NCI-H1092 treated with DMSO at 0.1 percent for 48 hours (cell line): ENCODE results near the gene U2SURP.

Experiments
- DNase-seq: peaks from one replicate; lab custom pipeline; 2025; lab: John Stamatoyannopoulos, UW

U2SURP gene

DNA sequence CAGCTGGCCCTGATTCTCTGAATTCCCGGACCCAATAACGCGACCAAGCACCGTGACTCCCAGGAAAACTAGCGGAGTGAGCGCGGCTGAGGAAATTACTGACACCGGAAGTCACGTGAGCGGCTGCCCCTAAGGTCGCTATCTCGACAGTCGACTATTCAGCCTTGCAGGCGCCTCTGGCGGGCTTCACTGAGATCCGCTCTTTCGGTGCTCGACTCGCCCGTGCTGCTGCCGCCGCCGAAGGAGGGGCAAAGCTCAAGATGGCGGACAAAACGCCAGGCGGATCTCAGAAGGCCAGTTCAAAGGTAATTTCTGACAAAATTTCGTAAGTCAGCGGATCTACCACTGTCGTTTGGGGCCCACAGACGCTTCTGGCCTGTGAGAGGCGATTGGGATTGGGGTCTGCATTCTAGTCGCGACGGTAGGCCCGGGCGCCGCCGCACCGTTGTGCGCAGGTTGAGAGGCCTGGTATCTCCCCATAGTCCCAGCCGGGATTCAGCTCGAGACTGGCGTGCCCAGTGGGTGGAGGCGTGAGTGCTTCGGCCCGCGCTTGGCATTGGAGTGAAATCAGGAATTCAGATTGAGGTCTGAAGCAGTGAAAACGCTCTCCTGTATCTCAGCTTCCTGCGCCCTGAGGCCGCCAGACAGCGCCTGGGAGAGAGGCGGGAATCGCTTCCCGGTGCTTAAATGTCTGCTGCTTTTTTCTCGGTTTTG is at the start of gene U2SURP:
TSS of gene U2SURP (plus strand) at position 202 of the 714 bp plus-strand sequence. CDS start at position 261, 59 bp downstream.
- peak; percentile 97 for DNase-seq

DNA sequence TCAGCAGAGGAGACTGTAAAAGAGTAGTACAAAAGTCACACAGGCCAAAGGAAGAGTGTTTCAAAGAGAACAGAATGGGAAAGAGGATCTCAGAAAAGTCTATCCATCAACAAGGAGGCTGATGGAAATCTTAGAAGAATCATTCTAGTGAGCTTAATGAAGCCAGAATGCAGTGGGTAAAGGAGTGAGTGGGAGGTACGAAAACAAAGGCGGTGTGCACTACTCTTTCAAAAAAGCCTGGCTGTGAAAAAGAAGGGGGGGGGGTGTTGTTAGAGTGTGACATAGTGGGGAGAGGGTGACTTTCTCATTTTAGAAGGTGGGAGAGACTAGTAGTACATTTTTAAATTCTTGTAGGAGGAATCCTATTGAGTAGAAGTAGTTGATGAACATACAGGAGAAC is 49.6 kb upstream of the U2SURP start:
- no peak for DNase-seq

DNA sequence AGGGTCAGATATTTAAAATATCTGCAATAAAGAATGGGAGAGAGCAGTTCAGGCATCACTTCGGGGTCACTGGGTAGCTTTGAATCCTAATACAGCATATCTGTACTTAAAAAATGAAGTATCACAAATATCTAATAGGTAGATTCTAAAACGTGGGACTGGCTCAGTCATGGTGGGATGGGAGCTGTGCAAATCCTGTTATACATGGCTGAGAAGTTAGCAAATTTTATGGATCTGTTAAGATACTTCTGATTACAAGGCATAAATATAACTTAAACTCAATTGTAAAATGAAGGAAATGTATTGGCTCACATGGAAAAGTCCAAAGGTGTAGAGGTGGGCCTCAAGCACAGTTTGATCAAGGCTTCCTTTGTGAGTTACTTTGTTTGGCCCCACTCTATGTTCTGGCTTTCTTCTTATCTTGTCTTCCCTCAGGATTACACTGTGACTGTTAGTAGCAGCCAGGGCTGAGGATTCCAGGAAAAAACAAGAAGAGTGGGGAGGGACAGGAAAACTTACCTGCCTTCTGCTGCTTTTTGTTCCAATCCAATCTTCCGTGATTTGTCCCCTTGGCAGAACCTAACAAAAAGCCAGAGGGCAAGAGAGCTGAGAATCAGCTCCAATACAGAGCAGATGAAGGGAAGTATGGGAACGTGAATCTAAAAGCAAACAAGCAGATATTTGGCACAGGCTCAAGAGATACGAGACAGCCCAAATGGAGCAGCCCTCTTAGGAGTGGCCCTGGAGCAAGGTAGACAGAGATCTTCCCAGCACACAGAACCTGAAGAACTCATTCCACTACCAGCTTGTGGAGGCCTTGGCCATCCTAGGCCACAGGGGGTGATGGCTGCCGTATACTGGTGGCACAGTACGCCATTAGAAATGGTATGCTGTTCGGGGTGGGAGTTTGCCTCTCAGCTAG is 48.8 kb upstream of the U2SURP start:
- no peak for DNase-seq

DNA sequence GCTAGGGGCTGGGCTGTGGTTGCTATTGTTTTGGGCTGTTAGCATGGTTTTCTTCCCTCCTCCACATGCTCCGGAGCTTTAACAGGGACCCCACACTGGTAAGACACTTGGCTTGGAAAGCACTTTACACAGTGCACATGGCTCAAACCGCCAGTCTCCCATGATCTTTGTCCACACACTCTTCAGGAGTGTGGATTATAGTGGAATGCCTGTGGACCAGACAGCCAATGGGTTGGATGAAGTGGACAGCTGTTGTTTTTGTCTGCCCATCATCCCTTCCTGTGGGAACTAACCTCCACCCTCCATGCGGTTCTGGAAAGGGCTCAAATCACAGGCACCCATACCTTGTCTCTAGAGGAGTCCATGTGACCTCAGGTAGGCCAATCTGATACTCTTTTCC is 47.9 kb upstream of the U2SURP start:
- DNase-seq = no peak

DNA sequence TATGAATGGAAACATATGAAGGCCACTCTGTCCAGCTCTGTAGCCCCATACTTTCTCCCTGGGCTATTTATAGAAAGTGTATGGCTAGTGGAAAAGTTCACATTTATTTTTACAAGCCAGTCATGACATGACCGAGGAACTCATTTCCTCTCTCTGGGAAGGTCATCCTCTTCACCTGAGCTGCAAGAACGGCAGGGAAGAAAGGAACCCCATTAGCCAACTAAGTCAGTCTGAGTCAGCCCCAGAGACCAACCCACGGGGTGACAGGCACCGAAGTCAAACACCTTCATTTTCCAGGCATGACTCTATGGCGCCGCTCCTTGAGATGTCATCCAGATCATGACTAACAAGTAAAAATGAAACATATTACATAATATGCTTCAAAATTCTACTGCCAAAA is 42.7 kb upstream of the U2SURP start:
- DNase-seq = no peak

DNA sequence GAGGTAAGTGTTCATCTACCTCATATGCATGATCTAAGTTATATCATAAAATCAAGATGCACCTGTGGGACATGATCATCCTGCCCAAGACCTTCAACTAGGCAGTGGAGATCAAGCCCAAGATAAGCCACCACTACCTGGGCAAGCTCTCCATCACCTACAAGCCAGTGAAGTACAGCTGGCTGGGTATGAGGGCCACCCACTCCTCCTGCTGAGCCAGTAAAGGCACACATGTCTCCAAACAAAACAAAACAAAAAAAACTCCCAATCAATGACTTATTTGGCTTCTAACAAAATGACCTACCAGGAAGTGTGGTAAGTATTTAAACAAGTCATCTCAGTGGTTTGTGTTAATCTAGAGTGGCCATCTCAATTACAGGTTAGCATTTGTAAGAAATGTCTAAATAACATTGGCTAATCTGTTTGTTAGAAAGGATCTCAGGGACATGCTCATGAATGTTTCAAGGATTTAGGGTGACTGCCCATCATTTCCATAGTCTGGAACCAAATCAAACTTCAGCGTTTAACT is 41.0 kb upstream of the U2SURP start:
- no peak for DNase-seq

DNA sequence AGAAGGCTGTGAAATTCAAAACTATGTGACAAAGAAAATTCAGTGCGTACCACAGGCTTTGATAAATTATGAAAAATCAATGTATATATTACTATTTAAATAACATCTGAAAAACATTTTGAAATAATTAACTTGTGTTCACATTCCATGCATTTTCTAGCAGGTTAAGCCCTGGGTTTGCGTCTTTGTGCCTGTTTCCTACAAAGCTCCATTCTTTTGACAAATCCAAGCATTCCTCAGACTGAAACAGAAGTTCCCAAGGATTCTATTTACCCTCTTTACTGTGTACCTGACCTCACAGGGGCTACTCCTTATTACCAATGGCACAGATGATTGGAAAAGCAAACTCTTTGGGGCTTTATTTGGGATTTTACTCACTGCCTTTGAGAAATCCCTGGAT is 39.8 kb upstream of the U2SURP start:
- no peak for DNase-seq

DNA sequence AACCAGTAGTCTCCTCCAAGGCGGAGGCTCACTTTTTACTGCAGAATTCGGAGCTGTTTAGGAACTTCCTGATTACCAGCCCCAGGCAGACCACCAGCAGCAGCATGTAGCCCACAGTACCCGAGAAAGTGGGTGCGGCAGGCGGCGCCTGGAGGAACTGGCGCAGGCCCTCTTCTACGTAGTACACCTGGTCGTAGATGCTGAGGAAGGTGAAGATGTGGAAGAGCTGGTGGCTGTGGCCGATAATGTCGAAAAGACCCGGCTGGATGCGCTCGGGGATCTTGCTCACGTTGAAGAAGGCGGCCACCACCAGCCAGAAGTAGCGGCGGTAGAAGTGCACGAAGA is 39.2 kb upstream of the U2SURP start:
- no peak for DNase-seq

DNA sequence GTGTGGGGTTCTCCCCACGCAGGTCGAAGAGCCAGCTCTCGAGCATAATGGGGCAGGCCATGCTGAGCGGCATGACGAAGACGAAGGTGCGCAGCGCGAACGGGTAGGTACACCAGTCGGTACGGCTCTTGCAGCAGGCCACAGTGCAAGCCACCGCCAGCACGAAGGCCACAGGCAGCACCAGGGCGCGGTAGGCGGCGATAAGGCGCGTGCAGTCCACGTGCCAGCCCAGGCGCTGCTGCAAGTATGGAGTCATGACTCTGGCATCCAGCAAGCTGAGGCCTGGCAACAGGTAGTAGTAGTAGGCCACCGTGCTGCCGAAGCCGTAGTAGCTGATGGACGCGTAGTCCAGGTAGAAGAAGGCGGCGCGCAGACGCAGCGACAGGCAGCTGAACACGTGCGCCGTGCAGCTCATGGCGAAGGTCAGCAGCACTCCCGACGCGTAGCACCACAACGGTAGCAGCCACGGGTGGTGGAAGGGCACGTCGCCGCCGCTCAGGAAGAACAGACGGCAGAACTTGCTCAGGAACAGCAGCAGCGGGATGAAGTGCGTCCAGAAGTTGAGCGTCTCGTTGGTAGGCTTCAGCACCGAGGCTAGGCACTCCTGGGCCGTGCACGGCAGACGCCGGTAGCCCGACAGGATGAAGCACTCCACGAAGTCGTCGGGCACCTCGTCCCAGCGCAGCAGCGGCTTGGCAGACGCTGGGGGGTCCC is 38.7 kb upstream of the U2SURP start:
- DNase-seq = no peak

DNA sequence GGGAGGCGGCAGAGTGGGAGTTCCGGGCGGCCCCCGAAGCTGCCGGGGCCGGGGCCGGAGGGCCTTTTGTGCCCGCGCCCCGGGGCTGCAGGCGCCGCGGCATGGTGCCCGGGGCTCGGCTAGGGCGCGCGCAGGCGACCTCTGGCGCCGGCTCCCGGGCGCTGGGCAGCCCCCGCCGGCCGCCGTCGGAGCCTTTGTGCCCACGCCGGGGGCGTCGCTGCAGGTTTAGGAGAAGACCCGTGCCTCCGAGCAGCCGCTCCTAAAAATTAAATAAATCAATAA is 38.2 kb upstream of the U2SURP start:
- DNase-seq = no peak

DNA sequence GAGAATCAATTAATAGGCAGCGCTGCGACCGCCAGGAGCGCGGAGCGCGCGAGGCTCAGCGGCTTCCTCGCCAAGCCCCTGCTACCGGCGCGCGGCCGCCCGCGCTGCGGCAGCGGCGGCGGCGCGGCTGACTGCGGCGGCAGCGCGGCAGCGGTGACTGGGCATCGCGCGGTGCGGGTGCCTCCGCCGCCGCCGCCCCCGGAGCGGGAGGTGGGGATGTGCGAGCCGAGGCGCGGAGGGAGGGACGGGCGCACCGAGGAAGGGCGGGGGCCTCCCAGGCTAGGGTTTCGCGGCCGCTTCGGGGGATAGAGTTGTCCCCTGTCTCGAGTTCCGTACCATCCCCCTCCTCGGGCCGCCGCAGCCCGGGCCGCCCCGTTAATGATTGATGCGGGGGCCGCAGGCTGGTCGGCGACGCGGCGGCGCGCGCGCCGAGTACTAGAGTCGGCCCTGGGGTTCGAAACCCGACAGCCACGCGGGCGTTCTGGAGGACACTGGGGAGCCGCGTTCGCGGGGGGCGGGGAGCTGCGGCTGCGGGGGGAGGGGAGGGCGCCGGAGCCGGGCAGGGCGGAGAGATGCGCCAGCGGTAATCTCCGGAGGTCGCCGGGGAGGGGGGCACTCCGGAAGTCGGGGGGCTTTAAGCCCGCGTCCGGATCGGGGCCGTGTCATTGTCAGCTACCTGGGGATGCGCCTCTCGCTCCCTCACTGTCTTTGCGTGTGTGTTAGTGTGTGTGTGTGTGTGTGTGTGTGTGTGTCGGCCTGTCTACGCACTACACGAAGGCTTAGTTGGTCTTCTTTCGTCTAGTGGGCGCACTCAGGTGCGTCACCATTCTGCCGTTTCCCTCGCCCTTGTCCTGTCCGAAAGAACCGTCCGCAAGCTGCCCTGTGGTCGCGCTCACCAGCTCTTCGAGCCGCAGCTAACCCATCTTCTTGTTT is 37.6 kb upstream of the U2SURP start, which contains the start of gene PAQR9:
TSS of gene PAQR9 (minus strand) at position 159 of the 933 bp plus-strand sequence. CDS start 338 bp downstream, outside the sequence.
- peak; percentile 24 for DNase-seq

DNA sequence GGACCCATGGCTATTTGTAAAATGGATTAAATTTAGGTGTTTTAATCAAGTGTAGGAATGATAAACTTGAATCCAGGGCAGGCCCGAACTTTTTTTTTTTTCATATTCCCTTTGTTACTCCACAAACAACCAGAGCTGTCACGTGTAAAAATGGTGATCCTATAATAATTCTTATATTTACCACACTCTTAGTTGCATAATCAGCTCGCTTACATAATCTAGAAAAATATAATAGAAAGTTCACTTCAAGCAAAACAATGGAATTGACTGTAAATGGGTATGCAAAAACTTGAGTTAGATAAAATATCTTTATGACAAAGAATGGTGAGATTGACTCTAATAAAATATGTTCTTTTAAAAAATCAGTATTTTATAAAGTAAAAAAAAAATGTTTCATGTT is 35.8 kb upstream of the U2SURP start:
- no peak for DNase-seq

DNA sequence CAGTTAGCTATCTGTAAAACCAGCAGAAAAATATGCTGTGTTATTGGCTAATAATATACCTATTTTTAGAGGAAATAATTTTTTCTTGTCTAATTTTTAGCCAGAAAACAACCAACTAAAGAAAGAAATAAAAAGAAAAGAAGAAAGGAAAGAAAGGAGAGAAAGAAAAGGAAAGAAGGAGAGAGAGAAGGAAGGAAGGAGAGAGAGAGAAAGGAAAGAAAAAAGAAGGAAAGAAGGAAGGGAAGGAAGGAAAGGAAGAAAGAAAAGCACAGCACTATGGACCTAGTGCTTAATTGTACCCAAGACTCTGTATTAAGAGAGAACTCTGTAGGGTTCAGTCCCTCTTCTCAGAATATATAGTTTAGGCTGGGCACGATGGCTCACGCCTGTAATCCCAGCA is 34.6 kb upstream of the U2SURP start:
- no peak for DNase-seq

DNA sequence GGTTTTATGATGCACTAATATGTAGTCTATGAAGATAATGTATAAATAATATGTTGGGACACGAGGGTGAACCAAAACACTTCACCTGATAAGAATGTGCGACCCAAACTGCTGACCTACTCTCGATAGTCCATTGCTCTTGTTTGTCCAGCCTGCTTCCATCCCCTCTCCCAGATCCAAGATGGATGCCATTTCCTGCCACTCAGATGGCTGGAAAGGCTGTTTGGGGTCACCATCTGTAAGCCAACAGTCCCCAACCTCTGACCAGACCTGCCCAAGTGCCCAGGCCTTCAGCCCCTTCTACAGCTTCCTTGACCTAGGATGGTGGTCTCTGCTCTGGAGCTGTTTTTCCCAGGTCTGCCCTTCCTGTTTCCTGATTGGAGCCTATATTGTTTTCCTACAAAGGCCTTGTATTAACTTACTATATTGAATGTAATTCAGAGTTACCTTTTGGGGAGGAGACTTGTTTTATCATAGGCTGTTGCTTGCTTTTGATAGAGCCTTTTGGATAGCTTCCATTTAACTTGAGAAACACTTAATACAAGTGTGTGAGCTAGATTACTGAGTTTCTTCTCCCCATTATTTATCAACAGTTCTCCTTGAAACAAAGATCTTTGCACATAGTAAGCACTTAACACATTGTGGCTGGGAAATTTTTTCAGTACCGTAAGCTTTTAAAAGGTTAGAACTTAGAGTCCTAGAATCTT is 32.9 kb upstream of the U2SURP start:
- no peak for DNase-seq

DNA sequence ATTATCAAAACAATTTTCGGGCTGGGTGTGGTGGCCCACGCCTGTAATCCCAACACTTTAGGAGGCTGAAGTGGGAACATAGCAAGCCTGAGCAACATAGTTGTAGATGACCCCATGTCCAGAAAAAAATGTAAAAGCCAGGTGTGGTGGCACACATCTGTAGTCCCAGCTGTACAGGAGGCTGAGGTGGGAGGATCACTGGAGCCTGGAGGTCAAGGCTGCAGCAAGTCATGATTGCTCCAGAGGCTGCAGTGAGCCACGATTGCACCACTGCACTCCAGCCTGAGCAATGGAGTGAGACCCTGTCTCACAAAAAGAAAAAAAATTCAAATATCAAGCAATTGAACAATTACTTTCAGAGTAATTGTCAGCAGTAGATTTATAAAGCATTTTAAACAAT is 29.9 kb upstream of the U2SURP start:
- DNase-seq = no peak

DNA sequence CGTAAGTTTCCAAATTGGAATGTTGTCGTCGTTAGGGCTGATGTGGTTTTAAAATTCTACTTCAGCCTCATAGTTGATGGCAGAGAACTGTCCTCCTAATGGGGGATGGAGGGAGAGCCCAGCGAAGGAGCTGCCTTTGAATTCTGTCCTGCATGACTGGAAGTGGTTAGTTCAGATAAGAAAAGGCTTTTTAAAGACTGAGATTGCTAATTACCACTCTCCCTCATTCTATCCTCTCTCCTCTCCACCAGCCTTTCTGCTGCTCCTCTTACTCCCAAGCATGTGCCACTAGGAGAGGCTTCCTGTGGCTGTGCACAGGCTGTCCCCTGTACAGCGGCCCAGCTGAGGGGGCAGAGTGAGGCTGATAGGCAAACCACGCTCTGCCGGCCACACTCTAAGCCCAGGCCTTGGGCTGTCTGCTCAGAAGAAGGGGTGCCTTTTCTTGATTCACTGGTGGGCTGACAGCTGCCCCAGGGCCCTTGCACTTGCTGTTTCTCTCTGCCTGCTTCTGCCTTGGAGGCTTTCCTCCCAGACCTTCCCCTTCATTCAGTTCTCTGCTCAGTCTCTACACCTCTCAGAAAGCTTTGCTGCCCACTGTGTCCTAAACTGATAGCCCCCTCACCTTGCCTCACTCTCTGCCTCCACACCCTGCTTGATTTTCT is 29.1 kb upstream of the U2SURP start:
- no peak for DNase-seq

DNA sequence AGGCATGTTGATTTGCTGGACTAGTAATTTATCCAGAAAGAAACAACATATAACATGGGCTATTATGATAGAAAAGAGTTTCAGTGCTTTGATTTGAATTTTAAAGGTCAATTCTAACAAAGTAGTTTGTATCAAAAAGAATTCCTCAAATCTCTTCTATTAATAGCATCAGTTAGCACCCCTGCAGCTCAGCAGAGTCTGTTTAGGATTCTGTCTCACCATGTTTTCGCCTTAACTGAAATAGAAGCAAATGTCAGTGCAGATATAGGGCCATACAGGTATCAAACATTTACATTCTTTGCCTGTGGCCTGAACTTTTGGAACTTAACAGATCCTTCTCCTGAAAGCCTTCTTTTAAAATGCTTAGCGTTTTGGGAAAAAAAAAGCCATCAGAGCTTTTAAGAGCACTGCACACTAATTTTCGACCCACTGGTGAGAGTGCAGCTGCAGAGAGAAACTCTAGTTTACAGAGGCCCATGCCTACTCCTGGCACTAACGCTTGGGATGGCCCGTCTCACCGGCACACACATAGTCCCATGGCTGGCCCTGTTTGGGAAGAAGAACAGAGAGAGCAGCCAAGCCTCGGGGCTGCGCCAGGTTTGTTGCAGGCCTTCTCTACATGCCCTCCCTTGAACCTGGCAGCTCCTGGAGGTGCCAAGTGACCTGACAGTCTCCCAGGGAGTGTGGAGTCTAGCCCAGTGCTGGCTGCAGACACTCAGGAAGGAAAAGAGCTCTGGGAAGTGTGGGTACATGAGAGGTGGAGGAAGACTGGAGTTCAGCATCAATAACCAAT is 28.0 kb upstream of the U2SURP start:
- no peak for DNase-seq

DNA sequence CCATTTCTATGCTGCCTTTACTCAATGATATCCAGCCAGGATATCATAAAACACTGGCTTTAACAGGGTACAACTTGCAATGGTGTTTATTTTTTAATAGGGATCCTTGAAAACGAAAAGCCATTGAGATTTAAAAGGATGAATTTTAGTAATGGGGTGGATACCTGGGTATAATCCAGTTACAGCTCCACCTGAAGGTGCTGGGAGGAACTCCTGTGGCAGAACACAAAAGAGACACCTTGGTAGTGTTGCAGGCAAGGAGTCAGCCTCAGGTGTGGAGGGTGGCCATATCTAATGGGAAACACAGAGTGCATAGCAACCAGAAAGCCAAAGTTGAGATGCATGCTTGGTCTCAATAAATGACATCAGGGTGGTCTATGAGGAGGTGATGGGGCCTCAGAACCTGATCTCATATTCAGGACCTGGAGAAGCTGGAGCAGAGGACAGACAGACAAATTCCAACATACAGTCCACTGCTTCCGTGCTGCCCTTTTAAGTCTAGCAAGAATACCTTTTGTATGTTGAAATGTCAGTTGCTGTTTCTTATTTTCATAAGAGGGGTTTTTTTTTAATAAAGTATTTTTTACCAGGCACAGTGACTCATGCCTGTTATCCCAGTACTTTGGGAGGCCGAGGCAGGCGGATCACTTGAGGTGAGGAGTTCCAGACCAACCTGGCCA is 25.9 kb upstream of the U2SURP start:
- no peak for DNase-seq
